K562 (cell line): Measurements from ENCODE around the gene SUCLG1. TPM values are rescaled to one million over a fixed set of nuclear protein-coding genes. Genes with fewer than 3 reads are reported as not detected.

ENCODE experiments used
- ATAC-seq: fragments of 200-7000 bp; cut with Tn5 transposase; 3 replicates; pipeline ENCODE4 v1.9.1; 2020; ENCODE audit warnings: moderate library complexity
- BruUV-seq: library from RNA; stranded (reverse); fragments of 400-500 nt; replicated peaks from 2 replicates; lab custom pipeline; 2021; lab: Mats Ljungman, UMichigan
- CTCF ChIA-PET: fragments of 300-600 bp; formaldehyde crosslinking; extraction: SDS; loops from one replicate; lab custom pipeline; 2021; ENCODE audit warnings: low intra/inter-chr PET ratio; lab: Yijun Ruan, JAX
- POLR2A ChIA-PET: fragments of 300-600, 350-650 bp; sonication (Branson Sonifier 250); formaldehyde crosslinking; extraction: SDS; loops from one replicate; lab custom pipeline; 2021; ENCODE audit warnings: antibody characterized with exemption, inconsistent platforms; lab: Yijun Ruan, JAX
- DNase-seq, 4 experiments: peaks; one replicate each; pipeline versions ENCODE4 v3.0.0 to v3.0.0-alpha.2; 2011 to 2018; ENCODE audit warnings: low spot score in 3 of 4, mixed read lengths in 3 of 4; ENCODE audit errors: extremely low read depth in 1 of 4
- FAIRE-seq: peaks from 2 replicates; lab custom pipeline; 2011; peaks lifted over from hg19 to GRCh38; lab: Jason Lieb, UNC
- H2AFZ ChIP-seq: 2 replicates; pipeline ENCODE4 v1.6.0; 2011; ENCODE audit warnings: low read depth, low read length, control low read depth, inconsistent platforms
- H3K27ac ChIP-seq: fragments of 200-600 bp; 3 replicates; pipeline ENCODE4 v1.8.0; 2011; ENCODE audit warnings: low read depth, mild to moderate bottlenecking, control low read depth, inconsistent platforms, low read length, moderate library complexity, mixed read lengths; ENCODE audit errors: extremely low read depth
- H3K27me3 ChIP-seq, 2 experiments: fragments of 300-600 bp in 1 of 2; 2 replicates in 1 of 2; 3 replicates in 1 of 2; pipeline versions ENCODE4 v1.6.0 to v1.8.0; 2011; ENCODE audit warnings: inconsistent platforms in 2 of 2, low read length in 2 of 2, mild to moderate bottlenecking in 1 of 2, mixed read lengths in 1 of 2, moderate library complexity in 1 of 2; ENCODE audit not compliant: control insufficient read depth in 2 of 2, insufficient read depth in 2 of 2
- H3K36me3 ChIP-seq: fragments of 300-600 bp; 3 replicates; pipeline ENCODE4 v1.8.0; 2011; ENCODE audit warnings: mild to moderate bottlenecking, low read length, inconsistent platforms; ENCODE audit not compliant: control insufficient read depth, insufficient read depth
- H3K4me1 ChIP-seq, 2 experiments: fragments of 200-600 bp in 1 of 2; replicated peaks in 1 of 2; 2 replicates in 1 of 2; 3 replicates in 1 of 2; pipeline versions ENCODE4 v1.5.1 to v1.8.0; 2011; ENCODE audit warnings: inconsistent platforms in 2 of 2, low read length in 2 of 2, mild to moderate bottlenecking in 1 of 2, mixed read lengths in 1 of 2, moderate library complexity in 1 of 2; ENCODE audit not compliant: control insufficient read depth in 2 of 2, insufficient read depth in 2 of 2
- H3K4me2 ChIP-seq: 2 replicates; pipeline ENCODE4 v1.6.1; 2011; ENCODE audit warnings: low read length, control low read depth, inconsistent platforms, mixed read lengths; ENCODE audit not compliant: insufficient read depth
- H3K4me3 ChIP-seq: fragments of 200-600 bp; sonication (generic), shearing (Covaris generic); 2 replicates; pipeline ENCODE4 v1.5.1; 2016; ENCODE audit warnings: control low read depth, inconsistent platforms
- H3K79me2 ChIP-seq: fragments of 200-600 bp; 3 replicates; pipeline ENCODE4 v1.8.0; 2011; ENCODE audit warnings: low read length, inconsistent platforms; ENCODE audit not compliant: control insufficient read depth, insufficient read depth
- H3K9ac ChIP-seq, 2 experiments: 2 replicates each; pipeline versions ENCODE4 v1.6.0 to v1.6.1; 2011; ENCODE audit warnings: low read depth in 2 of 2, low read length in 2 of 2, control low read depth in 1 of 2, inconsistent platforms in 1 of 2, mild to moderate bottlenecking in 1 of 2, mixed read lengths in 1 of 2; ENCODE audit not compliant: insufficient read depth in 1 of 2
- H3K9me1 ChIP-seq: one replicate; pipeline ENCODE4 v1.6.0; 2011; ENCODE audit warnings: inconsistent platforms, mild to moderate bottlenecking, low read length, moderate library complexity; ENCODE audit not compliant: control insufficient read depth, insufficient read depth
- H3K9me3 ChIP-seq: replicated peaks from 2 replicates; pipeline ENCODE4 v1.5.1; 2011; ENCODE audit warnings: low read depth, low read length, inconsistent platforms; ENCODE audit not compliant: control insufficient read depth, insufficient read depth
- H4K20me1 ChIP-seq: replicated peaks from 2 replicates; pipeline ENCODE4 v1.6.1; 2011; ENCODE audit warnings: low read length, inconsistent platforms, mixed read lengths; ENCODE audit not compliant: control insufficient read depth, insufficient read depth
- GTF2B ChIP-seq: IDR thresholded peaks from 2 replicates; pipeline ENCODE4 v1.6.1; 2011; ENCODE audit not compliant: insufficient read length; ENCODE audit errors: extremely low read depth
- RBM22 ChIP-seq: fragments of 200-400 bp; formaldehyde crosslinking; IDR thresholded peaks from 2 replicates; pipeline ENCODE4 v1.6.1; 2018; ENCODE audit warnings: low read length, low read depth; ENCODE audit not compliant: poor library complexity, severe bottlenecking
- RNF219 ChIP-seq: fragments of 250-450 bp; sonication (Bioruptor Pico); IDR thresholded peaks from 2 replicates; pipeline ENCODE4 v1.5.0; 2022; ENCODE audit warnings: mild to moderate bottlenecking
- ZKSCAN8 ChIP-seq: fragments of 200-800 bp; sonication (Bioruptor generic); IDR thresholded peaks from 2 replicates; pipeline ENCODE4 v1.6.1; 2016; ENCODE audit warnings: missing genetic modification characterization, missing compliant biosample characterization
- WGBS: fragments of 100-300 bp; shearing (Covaris generic); methylation state at CpG from one replicate; pipeline ENCODE4 v1.1.6; 2016; ENCODE audit warnings: low coverage, mixed read lengths; ENCODE audit not compliant: insufficient coverage; ENCODE audit errors: missing lambda C conversion rate; 5-methylcytosine and 5-hydroxymethylcytosine counted together
- in situ Hi-C: fragments of 300-500 bp; cut with MboI; formaldehyde crosslinking; loops from 4 replicates; pipeline ENCODE4 v1.15.0; 2018; ENCODE audit warnings: inconsistent platforms, mixed read lengths
- intact Hi-C: fragments of 100-400 bp; cut with micrococcal nuclease; formaldehyde crosslinking; loops from 2 replicates; pipeline ENCODE4 v1.14.2; 2022
- polyA plus RNA-seq, 8 experiments: library from polyadenylated mRNA; depleted of rRNA in 4 of 8; stranded (reverse) in 5 of 8; unstranded in 3 of 8; fragments of >200 nt; fragmentation: Nextera tagmentation in 2 of 8; fragmentation: Illumina TruSeq in 1 of 8; extraction: Ambion mirVana in 2 of 8; extraction: Trizol in 1 of 8; gene quantifications; 2 replicates each; pipeline versions ENCODE4 v1.2.1 to v1.2.3, GENCODE V29; 2011 to 2014; ENCODE audit warnings: inconsistent platforms in 1 of 8, missing spikeins in 1 of 8
- total RNA-seq, 7 experiments: library from RNA; depleted of rRNA in 6 of 7; stranded (reverse); fragments of >200 nt in 6 of 7; fragmentation: Illumina TruSeq in 2 of 7; extraction: Trizol in 2 of 7; gene quantifications; 2 replicates each; pipeline versions ENCODE4 v1.2.1 to v1.2.3, GENCODE V29; 2011 to 2021; ENCODE audit warnings: low replicate concordance in 1 of 7

Gene SUCLG1
- total and polyA plus RNA-seq, 9 of the 15 experiments (the other 6 are each of a cell fraction or from before 2014, with no cell fraction given), result 90.5 to 325 (median 115) TPM

- POLR2A ChIA-PET, result interaction anchor here (1.2 kb wide), 1 partner anchor 12 kb away, joined by 3 read pairs; no protein-coding TSS in a partner anchor
- WGBS, result 2% methylated on average over 4 of the region's 4 CpGs
Observed at GRCh38 chr2:84474176-84474575, 15.1 kb upstream of the SUCLG1 start.

More at GRCh38 chr2:84474176-84474575, 15.1 kb upstream of the SUCLG1 start:
- no peaks in the 10 kb centered on the region for H3K4me1 ChIP-seq
- H3K4me3 ChIP-seq, result no peak overlapping the region
- FAIRE-seq (no peak), DNase-seq (no peak), ATAC-seq (no peak)
- no TSS peak for BruUV-seq
- CTCF ChIA-PET, result no interaction called here
- no peak overlapping the region for H2AFZ ChIP-seq
- H3K4me2 ChIP-seq, result no peak overlapping the region
- H3K27ac ChIP-seq, result no peak overlapping the region
- H3K79me2 ChIP-seq, result no peaks in the 10 kb centered on the region
- TF ChIP-seq GTF2B, result no peak
- no peak for TF ChIP-seq RBM22
- no peak for TF ChIP-seq ZKSCAN8 (CRISPR knock-in tag)
- TF ChIP-seq RNF219 (CRISPR knock-in tag), result no peak
- H3K27me3 ChIP-seq, result no peaks in the 10 kb centered on the region
- intact Hi-C loops (no loop called here), in situ Hi-C loops (no loop called here)
- no peaks in the 10 kb centered on the region for H3K9me3 ChIP-seq
- H3K9ac ChIP-seq, result no peak overlapping the region
- H4K20me1 ChIP-seq, result no peaks in the 10 kb centered on the region
- H3K9me1 ChIP-seq, result no peaks in the 10 kb centered on the region
- no peaks in the 10 kb centered on the region for H3K36me3 ChIP-seq
